T-helper 1 cell treated with Interleukin-12 subunit alpha and Interleukin-12 subunit beta and Interleukin-4 antibody, amounts not matched to agents 30 μg/mL and 1 μg/mL, for 36 hours (primary cell): Measurements from ENCODE around the gene BABAM2.
"Not testable (repeated sequence)": the region's sequence is repeated elsewhere in the genome, so short reads cannot be mapped to it uniquely, and the experiment has no call there.

ENCODE experiments used
- H3K27ac Mint-ChIP-seq: one replicate; pipeline ENCODE4 v1.8.0; 2021; ENCODE audit warnings: mild to moderate bottlenecking, mixed read lengths
- H3K27me3 Mint-ChIP-seq: one replicate; pipeline ENCODE4 v1.8.0; 2021; ENCODE audit warnings: low read depth, mixed read lengths
- H3K36me3 Mint-ChIP-seq: one replicate; pipeline ENCODE4 v1.8.0; 2021; ENCODE audit warnings: low read depth, mixed read lengths
- H3K4me1 Mint-ChIP-seq: one replicate; pipeline ENCODE4 v1.8.0; 2021; ENCODE audit warnings: low read depth, mixed read lengths
- H3K4me3 Mint-ChIP-seq: one replicate; pipeline ENCODE4 v1.8.0; 2021; ENCODE audit warnings: mild to moderate bottlenecking, moderate library complexity, mixed read lengths
- H3K9me3 Mint-ChIP-seq: one replicate; pipeline ENCODE4 v1.8.0; 2021; ENCODE audit warnings: mixed read lengths

The BABAM2 gene

GRCh38 chr2:28365158-28365557, 474.6 kb downstream of the BABAM2 start:
- peaks cover 55% of the 10 kb centered on the region for H3K4me1 Mint-ChIP-seq
- H3K4me3 Mint-ChIP-seq = no peak overlapping the region
- H3K27ac Mint-ChIP-seq = peak overlapping the region; percentile 6
- no peaks in the 10 kb centered on the region for H3K36me3 Mint-ChIP-seq
- H3K27me3 Mint-ChIP-seq = peaks cover 25% of the 10 kb centered on the region
- H3K9me3 Mint-ChIP-seq = no peaks in the 10 kb centered on the region

GRCh38 chr2:28366149-28366495, 475.6 kb downstream of the BABAM2 start:
- Mint-ChIP-seq H3K27me3 (peaks cover 34% of the 10 kb centered on the region), H3K4me3 (no peak overlapping the region), H3K27ac (no peak overlapping the region), H3K9me3 (no peaks in the 10 kb centered on the region), H3K4me1 (peaks cover 53% of the 10 kb centered on the region), H3K36me3 (no peaks in the 10 kb centered on the region)

GRCh38 chr2:28366496-28367282, 476.2 kb downstream of the BABAM2 start:
- peaks cover 50% of the 10 kb centered on the region for H3K4me1 Mint-ChIP-seq
- H3K4me3 Mint-ChIP-seq = peak overlapping the region; percentile 86
- no peaks in the 10 kb centered on the region for H3K9me3 Mint-ChIP-seq
- H3K27ac Mint-ChIP-seq = peak overlapping the region; percentile 84
- no peaks in the 10 kb centered on the region for H3K36me3 Mint-ChIP-seq
- H3K27me3 Mint-ChIP-seq = peaks cover 35% of the 10 kb centered on the region

GRCh38 chr2:28367667-28368356, 477.3 kb downstream of the BABAM2 start:
- Mint-ChIP-seq H3K4me1 (peaks cover 46% of the 10 kb centered on the region), H3K4me3 (no peak overlapping the region), H3K27ac (no peak overlapping the region), H3K27me3 (peaks cover 37% of the 10 kb centered on the region), H3K9me3 (no peaks in the 10 kb centered on the region), H3K36me3 (no peaks in the 10 kb centered on the region)

- no peaks in the 10 kb centered on the region for H3K9me3 Mint-ChIP-seq
- H3K27me3 Mint-ChIP-seq = peaks cover 42% of the 10 kb centered on the region
- H3K27ac Mint-ChIP-seq = no peak overlapping the region
- H3K36me3 Mint-ChIP-seq = no peaks in the 10 kb centered on the region
- H3K4me3 Mint-ChIP-seq = no peak overlapping the region
- H3K4me1 Mint-ChIP-seq = peaks cover 46% of the 10 kb centered on the region
Observed at GRCh38 chr2:28368357-28368798, 477.8 kb downstream of the BABAM2 start.

DNA sequence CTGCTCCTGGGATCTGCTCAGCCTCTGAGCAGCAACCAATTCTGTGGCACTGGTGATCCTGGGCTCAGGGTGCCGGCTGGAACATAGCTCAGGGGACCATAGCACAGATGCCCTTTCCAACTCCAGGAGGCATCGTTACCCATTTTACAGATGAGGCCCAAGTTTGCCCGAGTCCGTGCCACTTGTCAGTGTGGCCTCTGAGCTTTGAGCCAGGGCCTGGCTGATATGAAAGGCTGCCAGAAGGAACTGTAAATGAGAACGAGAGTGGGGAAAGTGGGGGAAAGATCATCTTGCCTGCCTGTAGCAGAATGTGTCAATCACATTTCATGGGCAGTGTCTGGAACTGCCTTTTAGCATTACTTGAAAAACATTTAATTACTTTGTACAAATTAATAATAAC, 478.8 kb downstream of the BABAM2 start:
- H3K4me1 Mint-ChIP-seq = peaks cover 42% of the 10 kb centered on the region
- H3K9me3 Mint-ChIP-seq = no peaks in the 10 kb centered on the region
- peaks cover 45% of the 10 kb centered on the region for H3K27me3 Mint-ChIP-seq
- H3K27ac Mint-ChIP-seq = no peak overlapping the region
- no peaks in the 10 kb centered on the region for H3K36me3 Mint-ChIP-seq
- H3K4me3 Mint-ChIP-seq = no peak overlapping the region

DNA sequence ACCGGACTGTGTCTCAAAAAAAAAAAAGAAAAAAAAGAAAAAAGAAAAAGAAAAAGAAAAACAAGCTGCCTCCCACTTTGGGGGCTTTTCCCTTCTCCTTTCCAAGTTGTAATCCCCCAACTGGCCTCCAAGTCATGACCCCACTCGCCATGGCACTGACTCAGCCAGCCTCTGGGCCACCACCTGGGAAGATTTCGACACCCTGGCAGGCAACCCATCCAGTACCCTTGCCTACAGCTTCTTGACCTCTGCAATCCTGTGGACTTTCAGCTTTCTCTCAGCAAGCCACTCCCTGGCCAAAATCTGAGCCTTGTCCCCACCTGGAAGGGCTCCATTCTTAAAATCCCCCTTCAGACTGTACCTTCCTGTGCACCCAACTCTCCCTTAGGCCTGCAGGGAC, 479.8 kb downstream of the BABAM2 start:
- H3K9me3 Mint-ChIP-seq = no peaks in the 10 kb centered on the region
- H3K4me1 Mint-ChIP-seq = peaks cover 32% of the 10 kb centered on the region
- H3K36me3 Mint-ChIP-seq = no peaks in the 10 kb centered on the region
- H3K27me3 Mint-ChIP-seq = peaks cover 46% of the 10 kb centered on the region
- no peak overlapping the region for H3K4me3 Mint-ChIP-seq
- H3K27ac Mint-ChIP-seq = no peak overlapping the region

DNA sequence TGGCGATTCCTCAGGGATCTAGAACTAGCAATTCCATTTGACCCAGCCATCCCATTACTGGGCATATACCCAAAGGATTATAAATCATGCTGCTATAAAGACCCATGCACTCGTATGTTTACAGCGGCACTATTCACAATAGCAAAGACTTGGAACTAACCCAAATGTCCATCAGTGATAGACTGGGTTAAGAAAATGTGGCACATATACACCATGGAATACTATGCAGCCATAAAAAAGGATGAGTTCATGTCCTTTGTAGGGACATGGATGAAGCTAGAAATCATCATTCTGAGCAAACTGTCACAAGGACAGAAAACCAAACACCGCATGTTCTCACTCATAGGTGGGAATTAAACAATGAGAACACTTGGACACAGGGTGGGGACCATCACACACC, 481.2 kb downstream of the BABAM2 start:
- H3K27ac Mint-ChIP-seq, H3K36me3 Mint-ChIP-seq, H3K4me3 Mint-ChIP-seq, H3K9me3 Mint-ChIP-seq: not testable (repeated sequence)
- peaks cover 19% of the 10 kb centered on the region for H3K4me1 Mint-ChIP-seq
- H3K27me3 Mint-ChIP-seq = peaks cover 46% of the 10 kb centered on the region

DNA sequence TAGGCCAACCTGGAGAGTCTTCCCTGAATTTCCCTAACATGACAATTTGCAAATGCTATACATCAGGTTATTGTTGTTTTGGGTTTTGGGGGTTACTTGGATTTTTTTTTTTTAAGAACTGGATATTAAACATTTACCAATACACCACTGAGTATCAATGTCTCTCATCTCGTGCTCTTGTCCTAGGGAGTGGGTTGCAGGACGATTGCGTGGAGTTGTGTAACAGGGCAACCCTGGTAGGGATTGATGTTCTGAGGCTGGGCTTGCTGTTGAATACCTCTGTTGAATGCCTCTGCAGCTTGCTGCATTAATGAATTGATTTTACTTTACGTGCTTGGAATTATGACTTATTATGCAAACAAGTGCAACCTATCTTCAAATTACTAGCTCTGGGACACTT, 483.3 kb downstream of the BABAM2 start:
- Mint-ChIP-seq H3K9me3 (no peaks in the 10 kb centered on the region), H3K27me3 (peaks cover 43% of the 10 kb centered on the region), H3K36me3 (no peaks in the 10 kb centered on the region), H3K4me1 (peaks cover 12% of the 10 kb centered on the region), H3K4me3 (no peak overlapping the region), H3K27ac (no peak overlapping the region)

- H3K36me3 Mint-ChIP-seq = no peaks in the 10 kb centered on the region
- no peaks in the 10 kb centered on the region for H3K9me3 Mint-ChIP-seq
- peaks cover 43% of the 10 kb centered on the region for H3K27me3 Mint-ChIP-seq
- H3K4me3 Mint-ChIP-seq = no peak overlapping the region
- peaks cover 15% of the 10 kb centered on the region for H3K4me1 Mint-ChIP-seq
- no peak overlapping the region for H3K27ac Mint-ChIP-seq
Observed at GRCh38 chr2:28374331-28374730, 483.8 kb downstream of the BABAM2 start.

GRCh38 chr2:28375236-28375635, 484.7 kb downstream of the BABAM2 start:
- H3K4me1 Mint-ChIP-seq = peaks cover 15% of the 10 kb centered on the region
- H3K4me3 Mint-ChIP-seq = no peak overlapping the region
- H3K36me3 Mint-ChIP-seq = no peaks in the 10 kb centered on the region
- H3K9me3 Mint-ChIP-seq = no peaks in the 10 kb centered on the region
- peaks cover 39% of the 10 kb centered on the region for H3K27me3 Mint-ChIP-seq
- no peak overlapping the region for H3K27ac Mint-ChIP-seq

DNA sequence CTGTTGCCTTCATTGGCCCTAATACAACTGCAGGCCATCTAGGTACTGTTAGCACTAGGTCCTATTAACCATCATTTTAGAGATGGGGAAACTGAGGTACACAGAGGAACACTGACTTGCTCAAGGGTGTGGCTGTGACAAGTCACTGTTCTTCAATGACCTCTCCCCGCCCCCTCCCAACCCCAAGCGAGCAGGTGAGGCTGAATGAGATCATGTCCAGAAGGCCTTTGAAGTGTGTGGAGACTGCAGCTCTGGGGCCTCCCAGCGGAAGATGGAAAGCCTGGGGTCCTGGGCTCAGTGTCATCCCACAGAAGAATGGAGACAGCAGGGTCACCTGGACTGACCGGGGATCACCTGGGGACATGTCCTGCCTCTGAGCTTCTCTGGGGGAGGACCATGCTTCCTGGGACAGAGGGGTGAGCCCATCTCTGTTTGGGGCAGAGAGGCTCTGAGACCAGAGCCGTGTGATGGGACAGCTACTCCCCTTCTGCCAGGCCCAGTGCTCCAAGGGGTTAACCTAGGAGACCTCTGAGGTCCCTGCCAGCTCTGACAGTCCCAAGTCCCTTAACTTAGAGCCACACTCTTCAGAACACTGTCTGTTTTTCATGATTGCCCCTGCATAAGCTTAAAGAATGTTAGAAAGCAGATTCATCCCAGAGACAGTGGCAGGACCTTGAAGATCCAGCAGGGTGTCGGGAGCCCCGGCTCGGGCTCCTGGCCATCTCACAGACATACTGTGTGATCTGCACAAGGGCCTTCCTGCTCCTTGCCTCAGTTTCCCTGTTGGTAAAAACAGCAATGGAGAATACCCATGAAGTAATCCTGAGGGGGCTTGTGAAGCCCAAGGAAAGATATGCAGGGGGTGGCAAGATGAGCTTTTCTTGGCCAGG, 485.5 kb downstream of the BABAM2 start:
- Mint-ChIP-seq H3K4me1 (peaks cover 14% of the 10 kb centered on the region), H3K4me3 (no peak overlapping the region), H3K9me3 (no peaks in the 10 kb centered on the region), H3K27ac (no peak overlapping the region), H3K27me3 (peaks cover 32% of the 10 kb centered on the region), H3K36me3 (no peaks in the 10 kb centered on the region)

- Mint-ChIP-seq H3K36me3 (no peaks in the 10 kb centered on the region), H3K4me3 (no peak overlapping the region), H3K27ac (no peak overlapping the region), H3K27me3 (peaks cover 28% of the 10 kb centered on the region), H3K9me3 (no peaks in the 10 kb centered on the region), H3K4me1 (peaks cover 14% of the 10 kb centered on the region)
Observed at GRCh38 chr2:28377195-28377816, 486.8 kb downstream of the BABAM2 start.

GRCh38 chr2:28377984-28378678, 487.6 kb downstream of the BABAM2 start:
- Mint-ChIP-seq H3K4me3 (no peak overlapping the region), H3K27ac (no peak overlapping the region), H3K4me1 (peaks cover 16% of the 10 kb centered on the region), H3K27me3 (peaks cover 19% of the 10 kb centered on the region), H3K9me3 (no peaks in the 10 kb centered on the region), H3K36me3 (no peaks in the 10 kb centered on the region)
